HG02798 (cell line): ENCODE measurements around the gene ADGRF4.

Source experiments
- ATAC-seq: cut with Tn5 transposase; IDR thresholded peaks from one replicate; pipeline ENCODE4 v1.9.1; 2021; ENCODE audit warnings: mild to moderate bottlenecking; ENCODE audit not compliant: unreplicated experiment, poor library complexity

ADGRF4 gene

DNA sequence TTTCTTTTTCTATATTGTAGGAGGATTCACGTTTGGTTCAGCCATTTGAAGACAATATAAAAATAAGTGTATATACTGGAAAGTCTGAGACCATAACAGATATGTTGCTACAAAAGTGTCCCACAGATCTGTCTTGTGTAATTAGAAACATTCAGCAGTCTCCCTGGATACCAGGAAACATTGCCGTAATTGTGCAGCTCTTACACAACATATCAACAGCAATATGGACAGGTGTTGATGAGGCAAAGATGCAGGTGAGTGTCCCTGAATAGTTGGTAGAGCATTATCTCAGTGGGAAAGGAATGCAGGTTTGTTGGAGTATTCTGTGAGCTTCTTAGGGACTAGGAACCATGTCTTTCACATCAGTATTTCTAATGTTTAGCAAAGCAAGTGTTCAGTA is 18.3 kb upstream of the ADGRF4 start:
- no peak for ATAC-seq

DNA sequence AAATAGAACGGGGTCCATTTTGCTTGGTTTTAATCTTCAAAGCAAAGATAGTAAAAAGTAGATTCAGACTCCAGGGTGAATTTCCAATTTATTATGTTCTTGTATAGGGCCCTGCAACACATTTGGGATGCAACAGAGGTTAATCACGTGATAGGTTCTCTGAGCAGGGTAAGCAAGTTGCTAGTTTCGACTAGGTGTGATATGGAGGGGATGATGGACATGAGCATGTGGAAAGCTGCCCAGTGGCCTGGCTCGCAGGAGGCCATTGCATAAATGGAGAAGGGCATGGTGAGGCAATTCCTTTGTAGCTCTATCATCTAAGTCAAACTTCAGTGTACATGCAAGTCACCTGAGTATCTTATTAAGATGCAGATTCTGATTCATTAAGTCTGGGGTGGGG is 17.7 kb upstream of the ADGRF4 start:
- no peak for ATAC-seq

DNA sequence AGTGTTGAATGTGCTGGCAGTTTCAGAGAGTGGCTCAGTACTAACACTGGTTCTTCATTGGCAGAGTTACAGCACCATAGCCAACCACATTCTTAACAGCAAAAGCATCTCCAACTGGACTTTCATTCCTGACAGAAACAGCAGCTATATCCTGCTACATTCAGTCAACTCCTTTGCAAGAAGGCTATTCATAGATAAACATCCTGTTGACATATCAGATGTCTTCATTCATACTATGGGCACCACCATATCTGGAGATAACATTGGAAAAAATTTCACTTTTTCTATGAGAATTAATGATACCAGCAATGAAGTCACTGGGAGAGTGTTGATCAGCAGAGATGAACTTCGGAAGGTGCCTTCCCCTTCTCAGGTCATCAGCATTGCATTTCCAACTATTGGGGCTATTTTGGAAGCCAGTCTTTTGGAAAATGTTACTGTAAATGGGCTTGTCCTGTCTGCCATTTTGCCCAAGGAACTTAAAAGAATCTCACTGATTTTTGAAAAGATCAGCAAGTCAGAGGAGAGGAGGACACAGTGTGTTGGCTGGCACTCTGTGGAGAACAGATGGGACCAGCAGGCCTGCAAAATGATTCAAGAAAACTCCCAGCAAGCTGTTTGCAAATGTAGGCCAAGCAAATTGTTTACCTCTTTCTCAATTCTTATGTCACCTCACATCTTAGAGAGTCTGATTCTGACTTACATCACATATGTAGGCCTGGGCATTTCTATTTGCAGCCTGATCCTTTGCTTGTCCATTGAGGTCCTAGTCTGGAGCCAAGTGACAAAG is 17.0 kb upstream of the ADGRF4 start:
- no peak for ATAC-seq

DNA sequence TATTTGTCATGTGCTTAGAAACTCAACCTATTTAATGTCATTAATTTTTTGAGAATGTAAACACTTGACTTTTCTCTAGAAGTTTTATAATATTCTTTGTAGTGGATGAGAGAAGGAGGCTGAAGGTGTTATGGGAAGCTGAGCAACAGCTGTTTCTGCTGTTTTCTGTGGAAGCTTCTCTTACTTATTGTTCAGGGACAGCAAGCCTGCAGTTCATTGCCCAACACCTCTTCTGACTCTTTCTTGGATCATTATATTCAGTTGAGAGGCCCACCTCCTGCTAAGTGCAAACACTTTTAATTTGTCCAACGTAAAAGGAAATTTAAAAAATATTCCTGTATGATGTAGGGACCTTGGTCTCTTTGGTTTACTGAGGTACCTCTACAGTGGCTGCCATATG is 12.0 kb upstream of the ADGRF4 start:
- no peak for ATAC-seq

DNA sequence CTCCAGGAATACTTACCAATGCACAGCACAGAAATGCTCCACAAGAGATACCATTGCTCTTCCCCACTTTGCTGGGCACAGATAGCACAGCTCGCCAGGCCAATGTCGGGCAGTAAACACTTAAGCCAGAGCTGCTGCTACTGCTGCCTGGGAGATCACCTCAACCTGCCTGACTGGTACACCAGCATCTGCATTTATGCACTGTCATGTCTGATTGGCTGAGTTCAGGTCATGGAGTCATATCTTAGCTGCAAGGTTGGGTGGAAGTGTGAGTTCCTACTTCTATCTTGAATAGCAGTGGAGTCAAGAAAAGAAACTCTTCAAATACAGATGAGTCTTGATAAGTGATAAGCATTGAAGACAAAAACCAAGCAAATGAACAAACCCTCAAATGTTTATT is 10.9 kb upstream of the ADGRF4 start:
- no peak for ATAC-seq

DNA sequence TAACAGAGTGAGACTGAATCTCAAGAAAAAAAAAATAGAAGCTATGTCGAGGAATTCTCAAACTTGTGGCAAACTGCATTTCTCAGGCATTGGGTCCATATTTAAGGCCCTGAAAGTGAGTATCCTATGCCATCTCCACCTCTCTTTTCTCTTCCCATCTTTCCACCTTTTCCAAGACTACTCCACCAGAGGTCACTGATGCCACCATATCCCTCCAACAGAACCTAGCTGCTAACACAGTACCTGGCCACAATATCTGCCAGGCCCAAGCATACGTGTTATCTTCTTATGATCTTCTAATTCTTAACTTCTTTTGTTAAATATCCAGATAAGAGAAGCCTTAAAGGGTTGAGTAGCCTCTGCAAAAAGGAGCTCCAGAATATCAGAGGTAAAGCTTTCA is 8.2 kb upstream of the ADGRF4 start:
- no peak for ATAC-seq

DNA sequence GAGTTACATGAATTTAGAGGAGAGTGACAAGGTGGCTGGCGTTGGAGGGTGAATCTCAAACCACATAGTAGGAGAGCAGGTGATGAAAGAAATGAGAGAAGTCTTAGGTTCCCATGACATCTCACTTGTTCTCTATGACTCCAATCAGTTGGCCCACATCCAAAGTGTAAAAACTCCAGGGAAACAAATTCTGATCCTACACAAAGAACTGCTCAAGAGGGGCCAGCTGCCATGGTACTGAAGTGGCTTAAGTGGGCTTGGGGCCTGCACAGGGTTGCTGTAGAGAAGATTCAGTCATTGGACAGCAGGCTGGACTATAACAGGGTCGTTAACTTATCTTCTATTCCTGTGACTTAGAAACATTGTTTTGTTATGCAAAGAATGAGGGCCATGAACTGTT is 7.6 kb upstream of the ADGRF4 start:
- ATAC-seq, result no peak

DNA sequence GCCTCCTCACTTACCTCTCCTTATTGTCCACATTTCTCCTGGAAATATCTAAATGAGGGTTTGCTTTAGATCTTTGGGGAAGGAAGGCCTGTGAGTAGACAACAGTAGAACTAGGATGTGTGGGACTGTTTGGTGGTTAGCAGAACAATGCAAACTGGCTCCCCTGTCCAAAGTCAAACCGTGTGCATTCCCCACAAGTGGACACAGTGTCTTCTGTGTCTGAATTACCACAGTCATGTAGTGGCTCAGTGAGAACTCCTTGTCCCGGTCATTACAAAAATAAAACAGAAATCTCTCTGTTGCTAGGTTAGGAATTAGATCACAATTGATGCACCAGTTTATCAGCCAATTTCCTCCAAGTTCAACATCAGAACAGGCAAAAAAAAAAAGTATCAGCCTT is 455 bp upstream of the ADGRF4 start:
- no peak for ATAC-seq

DNA sequence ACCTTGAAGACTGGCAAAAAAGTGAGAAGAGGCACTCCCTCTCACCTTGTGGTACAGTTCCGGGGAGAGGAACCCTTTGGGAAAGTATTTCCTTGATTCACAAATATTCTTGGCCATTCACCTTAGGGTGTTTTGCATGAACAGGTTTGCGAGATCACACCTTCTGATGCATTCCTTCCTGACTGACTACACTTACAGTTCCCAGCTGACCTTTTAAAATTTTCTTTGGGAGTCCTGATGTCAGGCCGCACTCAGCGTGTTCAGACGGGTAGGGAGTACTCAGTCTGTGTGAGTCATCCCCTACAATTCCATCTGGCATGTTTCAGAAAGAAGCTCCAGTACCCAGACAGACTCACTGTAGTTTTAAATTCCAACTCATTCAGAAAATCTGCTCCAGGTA is 1.7 kb downstream of the ADGRF4 start:
- ATAC-seq, result no peak

DNA sequence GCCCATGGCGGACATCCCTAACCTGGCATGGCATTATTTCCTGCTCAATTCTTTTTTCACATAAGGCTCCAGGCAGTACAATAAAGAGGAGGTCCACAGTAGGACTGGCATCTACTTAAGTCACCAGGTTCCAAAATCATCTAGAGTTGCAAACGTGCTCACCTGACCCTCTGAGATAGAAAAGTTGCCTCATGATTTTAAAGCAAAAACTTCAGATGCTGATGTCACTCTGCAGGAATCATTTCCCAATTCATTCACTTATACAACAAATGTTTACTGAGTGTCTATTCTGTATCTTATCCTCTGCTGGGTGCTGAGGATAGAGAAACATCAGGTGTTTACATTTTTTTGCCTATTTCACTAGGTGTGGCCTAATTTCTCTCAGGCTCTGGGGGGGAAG is 2.2 kb downstream of the ADGRF4 start:
- no peak for ATAC-seq

DNA sequence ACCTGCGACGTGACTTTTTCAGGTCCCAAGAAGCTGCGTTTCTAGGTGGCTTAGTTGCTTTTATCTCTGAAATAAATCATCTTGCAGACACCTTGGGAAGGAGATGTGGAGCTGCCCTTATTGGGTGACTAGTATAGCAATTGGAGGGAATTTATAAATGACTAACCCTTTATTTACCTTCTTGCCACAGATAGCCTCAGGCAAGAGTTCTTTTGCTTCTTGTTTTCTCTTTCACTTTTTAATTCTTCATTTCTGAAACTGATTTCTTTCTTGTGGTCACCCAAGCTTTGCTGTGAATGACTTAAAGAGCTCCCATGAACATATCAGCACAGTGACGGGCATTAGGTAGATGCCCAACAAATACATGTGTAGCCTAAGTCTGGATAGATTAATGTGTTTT is 3.0 kb downstream of the ADGRF4 start:
- peak; percentile 92 for ATAC-seq

DNA sequence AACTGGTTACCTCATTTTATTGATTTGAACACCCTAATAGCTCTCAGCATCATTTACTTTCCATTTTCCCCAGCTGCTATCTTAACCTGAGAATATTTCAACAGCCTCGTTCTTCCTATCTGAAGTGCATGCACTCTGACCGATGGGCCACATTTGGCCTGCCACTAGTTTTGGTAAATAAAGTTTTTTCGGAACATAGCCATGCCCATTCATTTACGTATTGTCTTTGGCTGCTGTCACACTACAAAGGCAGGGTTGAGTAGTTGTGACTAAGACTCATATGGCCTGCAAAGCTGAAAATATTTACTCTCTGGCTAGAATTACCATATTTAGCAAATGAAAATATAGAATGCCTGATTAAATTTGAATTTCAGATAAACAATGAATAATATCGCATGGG is 10.8 kb downstream of the ADGRF4 start:
- no peak for ATAC-seq

DNA sequence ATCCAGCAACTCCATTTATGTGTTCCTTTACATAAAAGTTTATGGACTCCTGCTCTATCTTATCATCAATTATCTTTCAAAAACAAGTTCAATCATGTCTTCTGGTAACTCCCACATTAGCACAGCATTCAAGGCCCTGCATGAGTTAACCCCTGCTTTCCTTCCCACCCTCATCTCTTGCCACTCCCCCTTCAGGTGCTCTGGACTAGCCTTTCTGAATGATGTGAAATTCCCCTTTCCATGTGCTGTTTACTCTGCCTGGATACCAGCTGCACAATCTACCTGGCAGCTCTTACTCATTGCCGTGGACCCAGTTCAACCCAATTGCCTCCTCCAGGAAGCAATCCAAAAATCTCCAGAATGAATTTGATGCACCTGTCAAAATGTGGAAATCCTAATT is 11.9 kb downstream of the ADGRF4 start:
- ATAC-seq, result no peak

DNA sequence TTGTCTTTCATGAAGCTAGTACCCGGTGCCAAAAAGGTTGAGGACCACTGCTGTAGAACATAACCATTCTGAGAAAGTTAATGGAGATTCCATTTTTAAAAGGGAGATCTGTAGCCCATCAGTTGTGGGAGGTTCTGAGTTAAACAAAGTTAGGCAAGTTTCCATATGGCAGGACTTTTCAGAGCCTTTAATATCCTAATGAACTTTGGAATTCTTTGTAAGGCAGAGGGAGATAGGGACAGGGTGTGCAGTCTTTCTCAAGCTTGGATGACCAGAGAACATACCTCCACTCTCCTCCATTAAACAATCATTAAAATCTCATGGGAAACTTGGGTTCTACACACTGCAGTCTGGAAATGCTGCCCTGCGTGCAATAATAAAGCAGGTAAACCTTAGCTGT is 14.8 kb downstream of the ADGRF4 start:
- no peak for ATAC-seq

DNA sequence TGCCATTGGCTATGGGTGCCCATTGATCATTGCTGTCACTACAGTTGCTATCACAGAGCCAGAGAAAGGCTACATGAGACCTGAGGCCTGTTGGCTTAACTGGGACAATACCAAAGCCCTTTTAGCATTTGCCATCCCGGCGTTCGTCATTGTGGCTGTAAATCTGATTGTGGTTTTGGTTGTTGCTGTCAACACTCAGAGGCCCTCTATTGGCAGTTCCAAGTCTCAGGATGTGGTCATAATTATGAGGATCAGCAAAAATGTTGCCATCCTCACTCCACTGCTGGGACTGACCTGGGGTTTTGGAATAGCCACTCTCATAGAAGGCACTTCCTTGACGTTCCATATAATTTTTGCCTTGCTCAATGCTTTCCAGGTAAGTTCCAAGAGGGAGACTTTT is 16.4 kb downstream of the ADGRF4 start:
- no peak for ATAC-seq

DNA sequence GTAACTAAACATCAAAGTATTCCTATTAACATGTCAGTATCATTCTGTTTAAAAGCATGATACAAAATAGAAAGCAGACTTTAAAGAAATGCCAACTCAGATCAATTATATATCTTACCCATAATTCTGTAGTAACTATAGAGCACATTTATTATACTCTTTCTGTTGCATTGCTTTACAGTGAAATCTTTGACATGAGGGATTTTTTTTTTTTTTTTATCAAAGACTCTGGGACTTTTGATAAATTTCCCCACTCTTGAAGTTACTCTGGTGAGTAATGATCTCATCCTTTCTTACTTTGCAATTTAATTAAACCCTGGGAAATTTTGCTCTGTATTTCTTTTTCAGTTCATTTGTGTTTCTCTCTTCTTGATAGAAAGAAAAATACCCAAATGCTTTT is 17.4 kb downstream of the ADGRF4 start:
- no peak for ATAC-seq

DNA sequence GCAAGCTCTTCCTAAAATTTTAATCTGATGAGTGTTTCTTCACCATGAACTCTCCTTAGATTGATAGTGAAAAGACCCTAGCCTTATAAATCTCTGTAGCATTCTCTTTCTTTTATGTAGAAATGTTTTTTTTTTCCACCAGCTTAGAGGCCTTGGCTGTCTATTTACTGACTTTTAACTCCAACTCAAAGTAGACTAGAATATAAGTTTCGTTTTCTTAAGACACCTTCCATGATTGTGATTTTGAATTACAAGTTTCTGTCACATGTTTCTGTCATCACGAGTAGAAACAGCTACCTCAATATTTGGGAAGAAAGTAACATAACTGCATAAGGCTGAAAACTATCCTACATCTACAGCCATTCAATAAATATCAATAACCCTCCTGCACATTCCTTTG is 17.8 kb downstream of the ADGRF4 start:
- no peak for ATAC-seq

DNA sequence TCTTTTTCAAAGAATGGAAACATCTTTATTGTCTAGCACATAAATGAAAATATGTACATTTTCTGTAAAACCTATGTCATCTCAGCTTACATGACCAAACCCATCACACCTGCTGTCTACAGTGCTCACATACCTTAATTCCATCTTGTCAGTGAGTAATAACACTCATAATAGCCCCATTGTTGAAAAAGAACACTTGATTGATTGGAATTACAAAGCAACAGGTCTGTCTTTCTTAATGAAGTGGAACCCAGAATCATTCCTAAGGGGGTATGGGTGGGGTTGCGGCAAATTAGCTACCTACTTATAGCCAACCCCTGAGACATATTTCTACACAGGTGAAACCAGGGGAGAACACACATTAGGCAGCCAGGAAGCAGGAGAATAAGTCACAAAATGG is 20.2 kb downstream of the ADGRF4 start:
- no peak for ATAC-seq

DNA sequence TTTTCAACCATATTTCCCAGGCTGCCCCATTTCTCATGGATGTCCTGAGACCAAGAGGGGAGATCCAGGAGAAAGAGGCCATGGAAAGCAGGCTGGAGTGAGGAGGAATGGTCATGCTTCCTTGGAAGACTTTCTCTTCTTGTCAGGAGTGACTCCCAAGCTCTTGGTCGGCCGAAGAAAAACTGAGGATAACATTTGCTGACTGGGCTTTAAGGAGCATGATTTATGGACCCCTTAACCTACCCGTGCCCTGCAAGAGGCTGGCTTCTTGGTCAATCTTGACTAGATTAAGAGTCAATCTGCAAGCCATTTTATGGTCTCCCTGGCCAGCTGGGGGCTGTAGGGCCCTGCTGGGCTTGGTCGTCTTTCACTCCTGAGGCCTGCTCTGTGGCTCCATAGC is 22.8 kb downstream of the ADGRF4 start:
- no peak for ATAC-seq

DNA sequence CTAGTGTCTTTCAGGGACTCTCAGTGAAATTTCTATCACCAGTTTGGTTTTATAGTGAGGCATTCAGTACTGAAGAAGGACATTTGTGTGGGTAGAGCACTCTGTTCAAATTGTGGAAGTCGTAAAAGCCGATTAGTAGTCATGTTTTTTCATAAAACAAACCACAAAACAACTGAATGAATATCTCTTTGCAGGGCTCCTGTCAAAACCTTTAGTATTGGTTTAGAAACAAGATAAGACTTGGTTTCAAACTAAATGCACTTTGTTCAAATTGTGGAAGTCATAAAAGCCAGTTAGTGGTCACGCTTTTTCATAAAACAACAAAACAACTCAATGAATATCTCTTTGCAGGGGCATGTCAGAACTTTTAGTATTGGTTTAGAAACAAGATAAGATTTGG is 23.8 kb downstream of the ADGRF4 start:
- peak; percentile 79 for ATAC-seq

DNA sequence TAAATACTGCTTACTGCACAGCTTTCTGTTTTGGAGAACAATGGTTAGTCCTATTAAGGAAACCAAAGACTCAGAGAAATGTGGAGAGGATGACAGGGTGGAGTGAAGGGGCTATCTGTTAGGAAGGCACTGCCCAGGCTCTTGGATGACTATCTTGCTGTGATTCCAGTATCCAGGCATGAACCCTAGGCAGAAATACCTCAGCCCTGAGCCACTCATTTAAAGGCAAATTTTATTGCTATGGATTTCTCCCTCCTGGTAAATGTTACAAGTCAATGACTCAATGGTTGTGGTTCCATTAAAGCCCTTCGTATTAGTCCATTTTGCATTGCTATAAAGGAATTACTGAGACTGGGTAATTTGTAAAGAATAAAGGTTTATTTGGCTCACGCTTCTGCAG is 25.9 kb downstream of the ADGRF4 start:
- no peak for ATAC-seq

DNA sequence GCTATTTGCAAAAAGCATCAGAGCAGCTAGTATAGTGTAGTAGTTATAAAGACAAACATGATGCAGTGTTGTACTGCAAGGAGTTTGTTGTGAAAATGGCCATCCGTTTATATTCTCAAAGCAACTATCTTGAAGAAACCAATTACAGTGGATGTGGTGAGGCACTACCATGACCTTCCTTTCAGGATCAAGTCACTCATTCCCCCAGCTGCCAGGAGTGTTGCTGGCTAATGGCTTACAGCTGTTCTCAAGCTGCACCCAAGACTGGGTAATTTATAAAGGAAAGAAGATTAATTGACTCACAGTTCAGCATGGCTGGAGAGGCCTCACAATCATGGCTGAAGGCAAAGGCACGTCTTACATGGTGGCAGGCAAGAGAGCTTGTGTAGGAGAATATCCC is 29.0 kb downstream of the ADGRF4 start:
- no peak for ATAC-seq

DNA sequence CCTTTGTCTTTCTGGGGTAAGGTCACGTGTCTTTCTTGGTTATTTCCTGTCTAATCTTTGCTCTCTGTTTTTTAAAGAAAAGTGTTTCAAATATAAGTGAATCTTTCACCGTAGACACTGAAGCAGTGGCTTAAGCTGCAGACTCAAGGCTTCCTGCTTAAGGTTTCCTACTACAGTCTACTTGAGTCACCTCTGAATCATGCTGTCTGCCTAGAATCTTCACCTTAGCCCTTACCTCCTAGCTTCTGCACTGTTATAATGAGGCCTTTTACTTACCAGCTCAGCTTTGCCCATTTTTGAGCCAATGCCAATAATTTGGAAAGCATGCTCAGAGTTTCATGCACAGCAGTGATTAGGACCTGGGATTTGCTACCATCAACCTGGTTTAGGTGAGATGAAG is 30.6 kb downstream of the ADGRF4 start:
- ATAC-seq, result no peak
